GM12878 (cell line): ENCODE results near the gene KCNJ10. TPM values are rescaled to one million over a fixed set of nuclear protein-coding genes. Genes with fewer than 3 reads are reported as not detected.
A peak's percentile ranks its signal among the peaks of the same experiment; 100 is the strongest.

Experiments
- CREB1 ChIP-seq: IDR thresholded peaks from 2 replicates; pipeline ENCODE4 v1.6.1; 2012; ENCODE audit warnings: low read depth, mild to moderate bottlenecking, inconsistent platforms
- HDGF ChIP-seq: fragments of 450-650 bp; IDR thresholded peaks from 2 replicates; pipeline ENCODE4 v1.6.1; 2016; ENCODE audit warnings: antibody characterized with exemption
- MXI1 ChIP-seq: fragments of 150-350 bp; IDR thresholded peaks from 2 replicates; pipeline ENCODE4 v1.6.1; 2011; ENCODE audit warnings: low read depth, mild to moderate bottlenecking, inconsistent platforms, low read length, improper control_type of control experiment
- NRF1 ChIP-seq: conservative IDR thresholded peaks from 2 replicates; pipeline ENCODE4 v1.6.1; 2011; ENCODE audit warnings: mild to moderate bottlenecking, low read depth, low read length, improper control_type of control experiment
- polyA plus RNA-seq, 11 experiments: library from polyadenylated mRNA; depleted of rRNA in 4 of 11; unstranded in 6 of 11; stranded (reverse) in 5 of 11; fragments of >200 nt; fragmentation: Nextera tagmentation in 4 of 11; fragmentation: Illumina TruSeq in 1 of 11; extraction: Ambion mirVana in 4 of 11; extraction: Trizol in 1 of 11; gene quantifications; 1 replicate in 1 of 11; 2 replicates in 10 of 11; pipeline versions ENCODE4 v1.2.1 to v1.2.3, GENCODE V29; 2011 to 2016; ENCODE audit warnings: inconsistent platforms in 2 of 11, missing spikeins in 2 of 11, low read depth in 1 of 11
- total RNA-seq, 4 experiments: library from RNA; depleted of rRNA in 3 of 4; stranded (reverse); fragments of >200 nt in 3 of 4; fragmentation: Illumina TruSeq in 1 of 4; extraction: Trizol in 1 of 4; gene quantifications; 2 replicates each; pipeline versions ENCODE4 v1.2.1 to v1.2.3, GENCODE V29; 2013 to 2021
- TF ChIP-seq, protein P1 (sequence below): fragments of 450-650 bp; conservative IDR thresholded peaks from 2 replicates; pipeline ENCODE4 v1.6.1; 2017; ENCODE audit warnings: mild to moderate bottlenecking, moderate library complexity
- TF ChIP-seq, protein P2 (sequence below): fragments of 450-650 bp; IDR thresholded peaks from 2 replicates; pipeline ENCODE4 v1.6.1; 2018; ENCODE audit warnings: borderline replicate concordance, mild to moderate bottlenecking; ENCODE audit not compliant: partially characterized antibody

The KCNJ10 gene
- total and polyA plus RNA-seq, 10 of the 15 experiments (the other 5 are each of a cell fraction or from before 2014, with no cell fraction given), result 0.01 to 0.29 (median 0.09) TPM; not detected in 2

DNA sequence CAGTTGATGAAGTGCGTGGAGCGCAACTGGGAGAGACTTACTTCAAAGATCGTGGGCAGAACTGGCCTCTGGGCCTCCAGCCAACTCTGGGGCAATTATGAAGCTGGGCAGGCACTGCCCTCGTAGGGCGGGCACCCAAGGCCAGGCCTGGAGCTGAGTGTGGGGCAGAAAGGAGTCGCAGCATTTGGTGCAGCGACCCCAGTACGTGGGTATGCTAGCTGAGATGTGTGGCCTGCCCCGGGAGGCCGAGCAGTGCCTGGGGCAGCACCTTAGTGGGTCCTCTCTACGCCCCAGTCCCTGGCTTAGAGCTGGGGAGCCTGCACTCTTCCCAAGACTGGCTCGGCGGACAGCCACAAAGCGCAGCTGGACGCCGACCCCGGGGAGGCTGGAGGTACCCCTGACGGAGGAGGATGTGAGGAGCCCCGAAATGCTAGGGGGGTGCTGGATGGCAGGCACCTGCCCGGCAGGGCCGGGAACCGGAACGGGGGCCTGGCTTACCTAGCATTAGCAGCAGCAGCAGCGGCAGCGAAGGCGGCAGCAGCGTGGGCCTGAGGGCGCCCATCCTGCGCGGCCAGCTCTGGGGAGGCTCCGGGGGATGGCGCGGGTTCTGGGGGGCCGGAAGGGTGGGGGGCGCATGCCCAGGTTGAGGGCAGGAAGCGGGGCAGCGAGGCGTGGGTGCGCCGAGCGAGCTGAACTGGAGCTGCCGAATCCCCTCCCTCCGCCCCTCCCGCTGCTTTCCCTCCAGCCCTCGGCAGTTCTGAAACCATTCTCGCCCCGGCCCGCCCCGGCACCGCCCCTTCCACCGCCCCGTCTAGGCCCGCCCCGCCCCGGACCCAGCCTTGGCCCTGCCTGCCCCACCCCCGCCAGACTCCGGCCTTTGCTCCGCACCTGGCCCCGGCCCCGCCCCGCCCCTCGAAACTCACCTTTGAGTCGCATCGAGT lies 28.2 kb upstream of the KCNJ10 start, which contains the start of gene IGSF8 (continued):
- TF ChIP-seq, protein P1, sequence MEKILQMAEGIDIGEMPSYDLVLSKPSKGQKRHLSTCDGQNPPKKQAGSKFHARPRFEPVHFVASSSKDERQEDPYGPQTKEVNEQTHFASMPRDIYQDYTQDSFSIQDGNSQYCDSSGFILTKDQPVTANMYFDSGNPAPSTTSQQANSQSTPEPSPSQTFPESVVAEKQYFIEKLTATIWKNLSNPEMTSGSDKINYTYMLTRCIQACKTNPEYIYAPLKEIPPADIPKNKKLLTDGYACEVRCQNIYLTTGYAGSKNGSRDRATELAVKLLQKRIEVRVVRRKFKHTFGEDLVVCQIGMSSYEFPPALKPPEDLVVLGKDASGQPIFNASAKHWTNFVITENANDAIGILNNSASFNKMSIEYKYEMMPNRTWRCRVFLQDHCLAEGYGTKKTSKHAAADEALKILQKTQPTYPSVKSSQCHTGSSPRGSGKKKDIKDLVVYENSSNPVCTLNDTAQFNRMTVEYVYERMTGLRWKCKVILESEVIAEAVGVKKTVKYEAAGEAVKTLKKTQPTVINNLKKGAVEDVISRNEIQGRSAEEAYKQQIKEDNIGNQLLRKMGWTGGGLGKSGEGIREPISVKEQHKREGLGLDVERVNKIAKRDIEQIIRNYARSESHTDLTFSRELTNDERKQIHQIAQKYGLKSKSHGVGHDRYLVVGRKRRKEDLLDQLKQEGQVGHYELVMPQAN, result 0 out of 2 replicates have a peak, but pooled peaks have one; percentile 36
- TF ChIP-seq, protein P2, sequence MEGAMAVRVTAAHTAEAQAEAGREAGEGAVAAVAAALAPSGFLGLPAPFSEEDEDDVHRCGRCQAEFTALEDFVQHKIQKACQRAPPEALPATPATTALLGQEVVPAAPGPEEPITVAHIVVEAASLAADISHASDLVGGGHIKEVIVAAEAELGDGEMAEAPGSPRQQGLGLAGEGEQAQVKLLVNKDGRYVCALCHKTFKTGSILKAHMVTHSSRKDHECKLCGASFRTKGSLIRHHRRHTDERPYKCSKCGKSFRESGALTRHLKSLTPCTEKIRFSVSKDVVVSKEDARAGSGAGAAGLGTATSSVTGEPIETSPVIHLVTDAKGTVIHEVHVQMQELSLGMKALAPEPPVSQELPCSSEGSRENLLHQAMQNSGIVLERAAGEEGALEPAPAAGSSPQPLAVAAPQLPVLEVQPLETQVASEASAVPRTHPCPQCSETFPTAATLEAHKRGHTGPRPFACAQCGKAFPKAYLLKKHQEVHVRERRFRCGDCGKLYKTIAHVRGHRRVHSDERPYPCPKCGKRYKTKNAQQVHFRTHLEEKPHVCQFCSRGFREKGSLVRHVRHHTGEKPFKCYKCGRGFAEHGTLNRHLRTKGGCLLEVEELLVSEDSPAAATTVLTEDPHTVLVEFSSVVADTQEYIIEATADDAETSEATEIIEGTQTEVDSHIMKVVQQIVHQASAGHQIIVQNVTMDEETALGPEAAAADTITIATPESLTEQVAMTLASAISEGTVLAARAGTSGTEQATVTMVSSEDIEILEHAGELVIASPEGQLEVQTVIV, result no peak
- TF ChIP-seq HDGF, result peak; percentile 33; the same call in 1 of the 2 replicates
- no peak for TF ChIP-seq MXI1
- 0 out of 2 replicates have a peak, but pooled peaks have one; percentile 0 for TF ChIP-seq CREB1
- peak; percentile 18; the same call in 1 of the 2 replicates for TF ChIP-seq NRF1
